HL-60/S4 treated with retinoic acid at 250 ng/mL for 4 days and 3 days (cell line): ENCODE data around the gene ZNF536.

Experiments
- in situ Hi-C: fragments of 300-500 bp; cut with MboI; formaldehyde crosslinking; loops from 2 replicates; pipeline ENCODE4 v1.7.0; 2022; ENCODE audit warnings: low sequenced_read_pairs

The ZNF536 gene

GRCh38 chr19:30519607-30520205 lies 147.5 kb downstream of the ZNF536 start:
- in situ Hi-C loops = no loop called here

- in situ Hi-C loops = no loop called here
Measured at GRCh38 chr19:30520735-30521479, 148.7 kb downstream of the ZNF536 start.

GRCh38 chr19:30521937-30522336 lies 149.8 kb downstream of the ZNF536 start:
- in situ Hi-C loops = no loop called here

- in situ Hi-C loops = no loop called here
Measured at GRCh38 chr19:30522341-30522740, 150.2 kb downstream of the ZNF536 start.

- in situ Hi-C loops = no loop called here
Measured at GRCh38 chr19:30523791-30524190, 151.6 kb downstream of the ZNF536 start.

- in situ Hi-C loops = no loop called here
Measured at GRCh38 chr19:30525383-30525782, 153.2 kb downstream of the ZNF536 start.

GRCh38 chr19:30528919-30529318 lies 156.7 kb downstream of the ZNF536 start:
- in situ Hi-C loops = no loop called here

- in situ Hi-C loops = no loop called here
Measured at GRCh38 chr19:30529876-30530275, 157.7 kb downstream of the ZNF536 start.

- in situ Hi-C loops = no loop called here
Measured at GRCh38 chr19:30530751-30531150, 158.6 kb downstream of the ZNF536 start.

GRCh38 chr19:30535011-30535410 lies 162.8 kb downstream of the ZNF536 start:
- in situ Hi-C loops = no loop called here

GRCh38 chr19:30536975-30537374 lies 164.8 kb downstream of the ZNF536 start:
- in situ Hi-C loops = no loop called here

GRCh38 chr19:30539315-30539714 lies 167.1 kb downstream of the ZNF536 start:
- in situ Hi-C loops = no loop called here

GRCh38 chr19:30539981-30540380 lies 167.8 kb downstream of the ZNF536 start:
- in situ Hi-C loops = no loop called here

- in situ Hi-C loops = no loop called here
Measured at GRCh38 chr19:30540761-30541160, 168.6 kb downstream of the ZNF536 start.

GRCh38 chr19:30541575-30541974 lies 169.4 kb downstream of the ZNF536 start:
- in situ Hi-C loops = no loop called here

GRCh38 chr19:30543243-30543945 lies 171.2 kb downstream of the ZNF536 start:
- in situ Hi-C loops = no loop called here

- in situ Hi-C loops = no loop called here
Measured at GRCh38 chr19:30545752-30546151, 173.6 kb downstream of the ZNF536 start.

GRCh38 chr19:30546332-30546731 lies 174.1 kb downstream of the ZNF536 start:
- in situ Hi-C loops = no loop called here

GRCh38 chr19:30547246-30547645 lies 175.1 kb downstream of the ZNF536 start:
- in situ Hi-C loops = no loop called here

- in situ Hi-C loops = no loop called here
Measured at GRCh38 chr19:30549151-30549550, 177.0 kb downstream of the ZNF536 start.

GRCh38 chr19:30551271-30551670 lies 179.1 kb downstream of the ZNF536 start:
- in situ Hi-C loops = no loop called here

- in situ Hi-C loops = no loop called here
Measured at GRCh38 chr19:30552593-30552992, 180.4 kb downstream of the ZNF536 start.
